NCI-H774 (cell line): ENCODE data around the gene ACOXL.

Experiments used
- DNase-seq: peaks from one replicate; lab custom pipeline; 2025; lab: John Stamatoyannopoulos, UW

The ACOXL gene

GRCh38 chr2:110858135-110858725, 125.9 kb downstream of the ACOXL start:
- no peak for DNase-seq

- no peak for DNase-seq
Observed at GRCh38 chr2:110858993-110859701, 126.8 kb downstream of the ACOXL start.

GRCh38 chr2:110860630-110861029, 128.3 kb downstream of the ACOXL start:
- DNase-seq = no peak

- DNase-seq = no peak
Observed at GRCh38 chr2:110861616-110862260, 129.4 kb downstream of the ACOXL start.

GRCh38 chr2:110863726-110864125, 131.4 kb downstream of the ACOXL start:
- no peak for DNase-seq

GRCh38 chr2:110864176-110864575, 131.8 kb downstream of the ACOXL start:
- DNase-seq = no peak

- no peak for DNase-seq
Observed at GRCh38 chr2:110864731-110865130, 132.4 kb downstream of the ACOXL start.

- DNase-seq = no peak
Observed at GRCh38 chr2:110865188-110865587, 132.8 kb downstream of the ACOXL start.

GRCh38 chr2:110866045-110866444, 133.7 kb downstream of the ACOXL start:
- DNase-seq = no peak

- no peak for DNase-seq
Observed at GRCh38 chr2:110866466-110866865, 134.1 kb downstream of the ACOXL start.

- no peak for DNase-seq
Observed at GRCh38 chr2:110867078-110867477, 134.7 kb downstream of the ACOXL start.

- DNase-seq = no peak
Observed at GRCh38 chr2:110868971-110869370, 136.6 kb downstream of the ACOXL start.

GRCh38 chr2:110869472-110870446, 137.4 kb downstream of the ACOXL start:
- no peak for DNase-seq

- no peak for DNase-seq
Observed at GRCh38 chr2:110870545-110870944, 138.2 kb downstream of the ACOXL start.

- DNase-seq = no peak
Observed at GRCh38 chr2:110871637-110872036, 139.3 kb downstream of the ACOXL start.

GRCh38 chr2:110872521-110872920, 140.1 kb downstream of the ACOXL start:
- DNase-seq = no peak

- DNase-seq = no peak
Observed at GRCh38 chr2:110873056-110873502, 140.7 kb downstream of the ACOXL start.

- DNase-seq = no peak
Observed at GRCh38 chr2:110873597-110874452, 141.5 kb downstream of the ACOXL start.

GRCh38 chr2:110874453-110875383, 142.3 kb downstream of the ACOXL start:
- DNase-seq = no peak

- DNase-seq = no peak
Observed at GRCh38 chr2:110875384-110875725, 143.0 kb downstream of the ACOXL start.
